Motor neuron (in vitro differentiated cells): ENCODE data around the gene DDX39B. TPM values are rescaled to one million over a fixed set of nuclear protein-coding genes. Genes with fewer than 3 reads are reported as not detected.
"Not testable (repeated sequence)": the region's sequence is repeated elsewhere in the genome, so short reads cannot be mapped to it uniquely, and the experiment has no call there.

Experiments used
- ATAC-seq, 8 experiments: fragments of 200-7000 bp; cut with Tn5 transposase; replicated peaks in 6 of 8; 2 replicates each; pipeline ENCODE4 v1.8.0; 2021; ENCODE audit warnings: mild to moderate bottlenecking in 8 of 8, moderate library complexity in 8 of 8
- H3K27ac ChIP-seq, 2 donors: fragments of 250-450 bp; sonication (Bioruptor Pico); 2 replicates each; pipeline ENCODE4 v1.9.0; 2021; ENCODE audit warnings: antibody characterized with exemption in 2 of 2, mild to moderate bottlenecking in 2 of 2, moderate library complexity in 1 of 2
- H3K4me1 ChIP-seq, 2 donors: fragments of 250-450 bp; sonication (Bioruptor Pico); replicated peaks in 1 of 2; 2 replicates each; pipeline ENCODE4 v1.6.1; 2021; ENCODE audit warnings: antibody characterized with exemption in 2 of 2, mild to moderate bottlenecking in 2 of 2, moderate library complexity in 1 of 2
- H3K4me3 ChIP-seq, 5 donors: fragments of 250-450 bp; sonication (Bioruptor Pico); 2 replicates each; pipeline ENCODE4 v1.9.0; 2021; ENCODE audit warnings: antibody characterized with exemption in 5 of 5, mild to moderate bottlenecking in 5 of 5, moderate library complexity in 4 of 5
- WGBS, 10 experiments: fragments of 450-650 bp; shearing (Covaris generic); methylation state at CpG; one replicate each; pipeline ENCODE4 v1.0.0; 2022; 5-methylcytosine and 5-hydroxymethylcytosine counted together
- in situ Hi-C, 9 experiments: fragments of 400-800 bp; cut with MboI; loops; one replicate each; pipeline ENCODE4 v1.15.0; 2021; ENCODE audit warnings: low sequenced_read_pairs in 9 of 9, low pct_unique_long_range_greater_than_20kb in 2 of 9; ENCODE audit not compliant: unreplicated experiment in 9 of 9
- total RNA-seq, 8 experiments: library from RNA; unstranded; fragments of 300-600 nt; gene quantifications; 2 replicates each; pipeline versions ENCODE4 v1.2.3 to v1.2.4, GENCODE V29; 2022

DDX39B gene
- total RNA-seq, 8 experiments from 2014 or later: 238 to 564 (median 386) TPM

DNA sequence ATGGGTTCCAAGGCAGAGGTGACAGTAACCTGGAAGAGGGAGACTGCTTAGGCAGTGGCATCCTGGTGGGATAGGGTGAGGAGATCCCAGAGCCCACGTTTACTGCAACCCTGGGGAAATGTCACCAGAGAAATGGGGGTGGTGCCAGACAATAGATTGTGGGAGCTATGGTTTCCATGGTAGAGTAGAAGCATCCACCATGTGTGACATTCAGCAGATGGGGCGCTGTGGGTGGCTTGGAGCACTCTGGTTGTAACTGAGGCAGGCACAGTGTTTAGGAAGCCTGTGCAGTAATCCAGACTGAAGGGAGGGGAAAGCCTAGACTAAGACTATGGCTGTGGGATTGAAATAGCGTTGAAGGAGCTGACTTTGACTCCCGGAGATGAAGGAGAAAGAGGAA is 45.0 kb downstream of the DDX39B start:
- H3K4me1 ChIP-seq, ATAC-seq, in situ Hi-C loops, H3K27ac ChIP-seq, H3K4me3 ChIP-seq: not testable (repeated sequence)
- WGBS, 10 experiments: 0 to 86% (median 59%) methylated on average over 1 to 3 of the region's 4 CpGs; no CpG with 5 or more reads in 3 of the 10 experiments

DNA sequence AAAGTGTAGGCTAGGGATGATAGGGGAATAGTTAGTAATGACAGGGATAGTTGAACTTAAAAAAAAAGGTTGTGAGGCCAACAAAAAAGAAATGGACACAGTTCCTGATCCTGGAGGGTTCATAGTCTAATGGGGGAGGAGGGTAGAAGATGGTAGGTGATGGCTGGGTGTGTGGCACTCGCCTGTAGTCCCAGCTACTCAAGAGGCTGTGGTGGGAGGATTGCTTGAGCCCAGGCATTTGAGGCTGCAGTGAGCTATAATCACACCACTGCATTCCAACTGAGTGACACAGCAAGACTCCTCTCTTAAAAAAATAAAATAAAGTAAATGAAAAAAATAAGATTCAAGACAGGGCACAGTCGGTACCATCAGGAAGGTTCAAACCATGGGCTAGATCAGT is 46.2 kb downstream of the DDX39B start:
- in situ Hi-C loops: no loop called here
- WGBS, 10 experiments: 19 to 100% (median 80%) methylated on average over 1 to 2 of the region's 2 CpGs; no CpG with 5 or more reads in 3 of the 10 experiments
- Histone ChIP-seq H3K4me3 (no peak overlapping the region), H3K4me1 (peaks cover 4% of the 10 kb centered on the region in 2 donors), H3K27ac (no peak overlapping the region)
- ATAC-seq: no peak

GRCh38 chr6:31493875-31494694 is 47.7 kb downstream of the DDX39B start:
- H3K4me1 ChIP-seq: peaks cover 4% of the 10 kb centered on the region in 2 donors
- no peak overlapping the region for H3K27ac ChIP-seq
- peak overlapping the region; percentile 26 to 56 (median 39) for H3K4me3 ChIP-seq
- peak; percentile 66 to 94 (median 90) for ATAC-seq
- 0 to 9% (median 1%) methylated on average over 1 to 32 of the region's 58 CpGs; no CpG with 5 or more reads in 2 of the 10 experiments for whole genome bisulfite sequencing, 10 experiments
- in situ Hi-C loops: no loop called here

DNA sequence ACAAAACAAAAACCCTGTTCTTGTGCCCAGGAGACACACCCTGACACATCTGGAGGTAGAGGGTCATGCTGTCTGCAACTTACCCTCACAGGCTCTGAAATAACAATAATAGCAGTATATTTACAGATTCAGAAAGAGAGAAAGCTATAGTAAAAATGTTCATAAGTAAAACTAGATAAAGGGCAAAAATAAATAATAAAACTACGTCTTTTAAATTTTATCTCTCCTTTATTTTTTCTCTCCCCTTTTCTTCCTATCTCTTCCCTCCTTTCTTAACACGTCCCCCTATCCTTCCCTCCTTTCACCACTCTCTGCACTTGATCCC is 48.3 kb downstream of the DDX39B start:
- in situ Hi-C loops, H3K27ac ChIP-seq, H3K4me1 ChIP-seq, ATAC-seq: not testable (repeated sequence)
- WGBS, 10 experiments: 0 to 14% (median 0%) methylated on average over 1 to 2 of the region's 2 CpGs; no CpG with 5 or more reads in 1 of the 10 experiments
- peak overlapping the region in 3 of 5 donors; percentile 39 to 56 (median 49) for H3K4me3 ChIP-seq

DNA sequence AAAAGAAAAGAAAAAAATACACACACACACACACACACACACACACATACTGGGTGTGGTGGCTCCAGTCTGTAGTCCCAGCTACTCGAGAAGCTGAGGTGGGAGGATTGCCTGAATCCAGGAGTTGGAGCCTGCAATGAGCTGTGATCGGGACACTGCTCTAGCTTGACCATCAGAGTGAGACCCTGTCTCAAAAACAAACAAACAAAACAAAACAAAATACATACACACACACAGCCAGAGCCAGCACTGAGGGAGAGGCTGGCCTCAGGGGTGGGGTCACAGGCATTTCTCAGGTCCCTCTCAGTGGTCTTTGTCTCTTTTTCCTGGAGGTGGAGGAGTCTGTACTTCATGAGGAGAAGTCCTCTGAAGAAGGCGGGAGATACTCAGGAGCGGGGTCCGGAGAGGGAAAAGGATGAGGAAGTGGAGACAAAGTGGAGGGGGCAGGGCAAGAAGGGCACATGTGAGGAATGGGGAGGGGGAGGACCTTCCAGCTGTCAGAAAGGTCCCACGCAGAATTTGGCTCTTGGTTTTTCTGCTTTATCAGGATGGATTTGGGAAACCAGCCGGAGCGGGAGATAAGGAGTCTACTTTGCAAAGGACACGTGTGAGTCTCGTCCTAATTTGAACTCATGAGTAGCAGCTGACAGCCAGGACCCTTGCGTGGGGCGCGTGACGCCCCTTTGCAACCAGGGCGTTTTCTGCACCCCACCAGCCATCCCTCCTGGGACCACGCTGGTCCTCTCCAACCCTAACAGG is 51.5 kb downstream of the DDX39B start:
- no peak for ATAC-seq
- Histone ChIP-seq H3K4me3 (no peak overlapping the region), H3K27ac (no peak overlapping the region), H3K4me1 (no peaks in the 10 kb centered on the region)
- in situ Hi-C loops: no loop called here
- WGBS, 10 experiments: 33 to 100% (median 71%) methylated on average over 1 to 6 of the region's 16 CpGs; no CpG with 5 or more reads in 6 of the 10 experiments

DNA sequence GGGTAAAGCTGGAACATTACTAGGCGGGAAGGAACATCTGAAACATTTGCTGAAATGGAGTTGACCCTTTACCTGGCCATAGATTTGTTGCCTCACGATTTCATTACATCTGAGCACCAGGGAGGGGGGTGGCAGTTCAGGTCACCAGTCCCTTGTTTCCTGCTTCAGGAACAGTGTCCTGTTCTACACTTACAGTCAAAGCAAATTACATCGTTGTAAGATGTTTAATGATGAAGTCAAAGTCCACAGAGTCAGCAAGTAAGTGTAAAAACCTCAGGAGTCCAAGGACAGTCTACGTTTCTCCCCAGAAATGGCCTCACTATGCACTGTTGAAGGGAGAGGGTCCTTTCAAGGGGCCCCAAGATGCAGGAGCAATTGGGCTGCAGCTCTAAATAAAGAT is 52.7 kb downstream of the DDX39B start:
- in situ Hi-C loops: no loop called here
- no peaks in the 10 kb centered on the region for H3K4me1 ChIP-seq
- WGBS, 10 experiments: 50 to 86% (median 80%) methylated on average over 1 to 4 of the region's 4 CpGs; no CpG with 5 or more reads in 2 of the 10 experiments
- ATAC-seq: no peak
- H3K4me3 ChIP-seq: no peak overlapping the region
- no peak overlapping the region for H3K27ac ChIP-seq

DNA sequence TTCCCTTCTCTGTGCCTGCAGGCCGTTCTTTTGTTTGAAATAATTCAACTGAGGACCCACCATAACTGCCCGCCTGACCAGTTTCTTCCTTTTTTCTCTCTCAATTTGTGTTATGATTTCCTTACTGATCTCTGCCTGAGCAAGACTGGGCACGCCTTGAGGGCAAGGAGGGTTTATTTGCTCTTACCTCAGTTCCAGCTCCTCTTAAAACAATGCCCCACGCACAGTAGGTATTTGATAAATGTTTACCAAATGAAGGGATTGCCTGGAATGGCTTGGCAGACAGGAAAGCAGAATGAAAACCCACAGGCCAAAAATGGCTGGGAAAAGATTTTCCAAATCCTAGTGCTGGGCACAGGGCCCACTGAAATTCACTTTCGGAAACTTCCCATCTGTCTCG is 54.1 kb downstream of the DDX39B start:
- H3K4me1 ChIP-seq, in situ Hi-C loops, H3K4me3 ChIP-seq, H3K27ac ChIP-seq, ATAC-seq: not testable (repeated sequence)
- WGBS, 10 experiments: 26 to 100% (median 60%) methylated on average over 1 to 3 of the region's 6 CpGs; no CpG with 5 or more reads in 7 of the 10 experiments

DNA sequence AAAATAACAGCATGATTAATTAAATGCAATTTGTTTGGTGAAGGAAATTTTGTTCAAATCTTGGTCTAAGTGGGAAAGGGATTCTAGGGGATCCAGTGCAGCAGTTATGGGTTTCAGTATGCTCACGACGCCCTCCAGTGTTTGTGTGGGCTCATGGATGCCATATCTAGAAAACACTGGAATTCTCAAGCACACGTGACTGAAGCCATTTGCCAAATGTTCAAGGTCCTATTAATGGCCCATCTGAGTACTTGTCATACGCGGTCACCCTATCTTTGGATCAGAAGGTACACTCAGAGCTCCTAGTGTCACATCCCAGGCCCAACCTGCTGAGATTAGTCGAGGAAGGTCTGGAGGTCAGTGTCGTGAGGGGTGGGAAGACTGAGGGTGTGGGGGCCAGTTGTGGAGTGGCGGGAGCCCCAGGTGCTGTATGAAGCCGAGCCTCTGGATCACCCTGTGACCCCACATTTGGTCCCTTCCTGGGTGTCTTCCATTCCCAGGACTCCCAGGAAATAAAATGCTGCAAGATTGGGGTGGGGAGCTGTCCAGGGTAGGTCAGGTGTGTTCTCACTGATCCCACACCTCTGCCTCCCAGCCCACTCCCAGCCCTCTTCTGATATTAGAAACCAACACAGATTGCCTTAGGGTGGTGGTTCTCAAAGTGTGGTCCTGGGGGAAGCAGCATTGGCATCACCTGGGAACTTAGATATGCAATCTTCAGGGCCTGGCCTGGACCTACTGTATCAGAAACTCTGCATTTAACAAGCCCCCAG is 55.6 kb downstream of the DDX39B start:
- in situ Hi-C loops, H3K27ac ChIP-seq, H3K4me1 ChIP-seq, H3K4me3 ChIP-seq: not testable (repeated sequence)
- peak in 5 of 8 experiments; percentile 16 to 84 (median 60) for ATAC-seq
- WGBS, 10 experiments: no CpG with 5 or more reads among the region's 9 CpGs

- Histone ChIP-seq H3K4me1 (no peaks in the 10 kb centered on the region), H3K27ac (no peak overlapping the region), H3K4me3 (no peak overlapping the region)
- ATAC-seq: peak in 2 of 8 experiments; percentile 46 to 69
- in situ Hi-C loops: no loop called here
- WGBS, 10 experiments: 43 to 100% (median 87%) methylated on average over 1 of the region's 1 CpG; no CpG with 5 or more reads in 2 of the 10 experiments
These were observed 56.7 kb downstream of the DDX39B start for GRCh38 chr6:31485055-31485454.

DNA sequence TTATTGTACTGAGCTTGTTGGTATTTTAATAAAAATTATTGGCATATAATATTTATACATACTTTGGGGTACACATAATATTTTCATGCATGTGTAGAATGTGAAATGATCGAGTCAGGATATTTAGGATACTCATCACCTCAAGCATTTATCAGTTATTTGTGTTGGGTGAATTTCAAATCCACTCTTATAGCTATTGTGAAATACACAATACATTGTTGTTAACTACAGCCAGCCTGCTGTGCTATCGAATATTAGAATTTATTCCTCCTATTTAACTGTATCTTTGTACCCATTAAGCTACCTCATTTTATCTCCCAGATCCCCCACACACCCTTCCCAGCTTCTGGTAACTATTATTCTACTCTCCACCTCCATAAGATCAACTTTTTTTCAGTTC is 58.4 kb downstream of the DDX39B start:
- H3K27ac ChIP-seq: no peak overlapping the region
- 38 to 100% (median 76%) methylated on average over 1 to 2 of the region's 2 CpGs for WGBS, 10 experiments
- in situ Hi-C loops: no loop called here
- no peaks in the 10 kb centered on the region for H3K4me1 ChIP-seq
- no peak overlapping the region for H3K4me3 ChIP-seq
- ATAC-seq: no peak

DNA sequence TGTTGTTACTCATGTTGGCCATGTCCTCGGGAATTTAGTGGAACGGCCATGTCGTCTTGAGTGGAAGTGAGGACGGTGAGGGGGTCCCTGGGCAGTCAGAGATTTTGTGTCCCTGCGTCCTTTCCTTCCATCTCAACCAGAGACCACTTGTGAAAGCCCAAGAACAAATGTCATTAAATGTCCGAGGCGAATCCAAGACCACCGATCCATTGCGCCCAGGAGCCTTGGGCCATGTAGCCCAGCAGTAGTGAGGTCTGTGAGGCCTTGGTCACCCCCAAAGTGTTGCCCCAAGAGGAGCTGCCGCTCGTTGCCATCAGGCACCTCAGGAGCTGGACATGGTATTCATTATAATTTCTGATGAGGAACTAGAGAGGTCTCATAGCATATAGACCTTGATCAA is 61.2 kb downstream of the DDX39B start:
- no peak for ATAC-seq
- no peak overlapping the region for H3K27ac ChIP-seq
- 72 to 87% (median 75%) methylated on average over 3 to 10 of the region's 11 CpGs; no CpG with 5 or more reads in 4 of the 10 experiments for WGBS, 10 experiments
- in situ Hi-C loops: no loop called here
- H3K4me1 ChIP-seq: no peaks in the 10 kb centered on the region
- H3K4me3 ChIP-seq: no peak overlapping the region
